Gastrocnemius medialis (tissue), 4 donors: ENCODE measurements around the gene FAM193B.

Experiments
- POLR2A ChIP-seq, 2 donors: fragments of 450-650 bp; IDR thresholded peaks; one replicate each; pipeline ENCODE4 v1.6.1; 2017; ENCODE audit warnings: antibody characterized with exemption in 2 of 2, mild to moderate bottlenecking in 2 of 2, moderate library complexity in 2 of 2
- TF ChIP-seq, protein P1 (sequence below), 5 experiments: fragments of 450-650 bp in 3 of 5; fragments of 200-600 bp in 2 of 5; sonication (generic) in 2 of 5; IDR thresholded peaks in 4 of 5; conservative IDR thresholded peaks in 1 of 5; 1 replicate in 4 of 5; 2 replicates in 1 of 5; pipeline ENCODE4 v1.5.1; 2016 to 2019; ENCODE audit warnings: antibody characterized with exemption in 5 of 5, mild to moderate bottlenecking in 3 of 5, moderate library complexity in 3 of 5

GRCh38 chr5:177547736-177548135 lies 6.6 kb downstream of the FAM193B start:
- no peak for TF ChIP-seq POLR2A (IDR thresholded peaks at IDR 0.05)
- TF ChIP-seq, protein P1, sequence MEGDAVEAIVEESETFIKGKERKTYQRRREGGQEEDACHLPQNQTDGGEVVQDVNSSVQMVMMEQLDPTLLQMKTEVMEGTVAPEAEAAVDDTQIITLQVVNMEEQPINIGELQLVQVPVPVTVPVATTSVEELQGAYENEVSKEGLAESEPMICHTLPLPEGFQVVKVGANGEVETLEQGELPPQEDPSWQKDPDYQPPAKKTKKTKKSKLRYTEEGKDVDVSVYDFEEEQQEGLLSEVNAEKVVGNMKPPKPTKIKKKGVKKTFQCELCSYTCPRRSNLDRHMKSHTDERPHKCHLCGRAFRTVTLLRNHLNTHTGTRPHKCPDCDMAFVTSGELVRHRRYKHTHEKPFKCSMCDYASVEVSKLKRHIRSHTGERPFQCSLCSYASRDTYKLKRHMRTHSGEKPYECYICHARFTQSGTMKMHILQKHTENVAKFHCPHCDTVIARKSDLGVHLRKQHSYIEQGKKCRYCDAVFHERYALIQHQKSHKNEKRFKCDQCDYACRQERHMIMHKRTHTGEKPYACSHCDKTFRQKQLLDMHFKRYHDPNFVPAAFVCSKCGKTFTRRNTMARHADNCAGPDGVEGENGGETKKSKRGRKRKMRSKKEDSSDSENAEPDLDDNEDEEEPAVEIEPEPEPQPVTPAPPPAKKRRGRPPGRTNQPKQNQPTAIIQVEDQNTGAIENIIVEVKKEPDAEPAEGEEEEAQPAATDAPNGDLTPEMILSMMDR (IDR thresholded peaks at IDR 0.05 in 4 of 5, conservative IDR thresholded peaks at IDR 0.05 in 1 of 5), result no peak
